ENCODE data around the gene ACKR4.

Gene ACKR4

DNA sequence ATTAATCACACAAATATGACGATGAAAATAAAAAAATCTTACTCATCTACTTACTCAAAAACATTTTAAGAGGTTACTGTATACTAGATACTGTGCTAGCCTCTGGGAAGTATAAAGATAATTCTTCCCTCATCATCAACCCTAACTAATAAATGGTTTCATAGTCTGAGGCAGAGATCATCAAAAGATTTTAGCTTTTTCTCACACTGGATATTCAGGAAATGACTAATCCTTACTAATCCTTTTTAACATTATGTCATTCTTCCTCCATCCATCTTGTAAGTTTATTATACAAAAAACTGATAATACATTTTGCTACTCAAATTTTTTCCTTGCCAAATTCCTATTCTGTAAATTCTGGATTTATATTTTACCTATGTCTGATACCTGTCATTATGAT, 32.9 kb downstream of the ACKR4 start:
- H2BK5ac ChIP-seq (ENCODE audit: low read depth, low read length, poor library complexity, severe bottlenecking) = no peak overlapping the region
- H2BK15ac ChIP-seq (ENCODE audit: low read depth, poor library complexity, severe bottlenecking) = no peak overlapping the region
- DNase-seq = peak; percentile 76
- H3K4me3 ChIP-seq (ENCODE audit: insufficient read depth in 1 of 2, low read depth in 1 of 2, low read length in 2 of 2) = no peak overlapping the region
- H3K14ac ChIP-seq (ENCODE audit: low read length in 2 of 2) = no peak overlapping the region
- no peaks in the 10 kb centered on the region for H3K79me1 ChIP-seq (replicated peaks; ENCODE audit: low read length, poor library complexity, severe bottlenecking)
- H3K9ac ChIP-seq (ENCODE audit: low read length) = peak overlapping the region; percentile 61
- H2BK120ac ChIP-seq (ENCODE audit: low read depth, low read length) = no peak overlapping the region
- H2AK5ac ChIP-seq (ENCODE audit: low read length, severe bottlenecking) = no peak overlapping the region
- H3K4me1 ChIP-seq (ENCODE audit: control insufficient read depth, insufficient read depth, low read depth, low read length) = no peaks in the 10 kb centered on the region
- H3K4me2 ChIP-seq (ENCODE audit: low read length, poor library complexity, severe bottlenecking) = no peak overlapping the region
- no CpG with 5 or more reads among the region's 1 CpG for WGBS
- no peak overlapping the region for H2BK12ac ChIP-seq (ENCODE audit: low read length in 2 of 2)
- H2AFZ ChIP-seq (ENCODE audit: low read depth, low read length) = no peak overlapping the region
- no peaks in the 10 kb centered on the region for H3K9me3 ChIP-seq (ENCODE audit: control insufficient read depth, low read length)
- no peak overlapping the region for H3K18ac ChIP-seq (ENCODE audit: low read depth in 1 of 2, low read length in 2 of 2)
- H4K8ac ChIP-seq (ENCODE audit: low read length) = no peak overlapping the region
- H3K23ac ChIP-seq (ENCODE audit: low read length in 2 of 2) = no peak overlapping the region
- no peak overlapping the region for H3K27ac ChIP-seq (ENCODE audit: low read length, poor library complexity, severe bottlenecking)
- no peaks in the 10 kb centered on the region for H3K27me3 ChIP-seq (ENCODE audit: control insufficient read depth in 1 of 2, insufficient read depth in 1 of 2, low read length in 2 of 2)
- no peak overlapping the region for H3K4ac ChIP-seq (ENCODE audit: low read depth in 1 of 2, low read length in 2 of 2)
- no peak overlapping the region for H4K91ac ChIP-seq (ENCODE audit: low read length)
- peaks cover 3 to 27% of the 10 kb centered on the region in 2 experiments for H3K36me3 ChIP-seq (ENCODE audit: control insufficient read depth in 1 of 2, insufficient read depth in 2 of 2, low read depth in 1 of 2, low read length in 2 of 2)

DNA sequence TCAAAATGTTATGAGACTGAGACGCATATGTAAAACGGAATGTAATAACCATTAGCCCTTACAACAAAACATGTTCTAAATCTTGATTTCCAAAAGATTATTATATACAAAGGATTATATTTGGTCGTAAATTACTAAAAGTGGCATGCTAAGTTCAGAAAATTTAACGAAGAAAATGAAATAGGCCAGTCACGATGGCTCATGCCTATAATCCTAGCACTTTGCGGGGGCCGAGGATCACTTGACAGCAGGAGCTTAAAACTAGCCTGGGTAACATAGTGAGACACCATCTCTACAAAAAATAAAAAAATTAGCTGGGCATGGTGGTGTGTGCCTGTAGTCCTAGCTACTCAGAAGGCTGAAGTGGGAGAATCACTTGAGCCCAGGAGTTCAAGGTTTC, 33.5 kb downstream of the ACKR4 start:
- H2BK5ac ChIP-seq (ENCODE audit: low read depth, low read length, poor library complexity, severe bottlenecking) = no peak overlapping the region
- H3K4me1 ChIP-seq (ENCODE audit: control insufficient read depth, insufficient read depth, low read depth, low read length) = no peaks in the 10 kb centered on the region
- no peaks in the 10 kb centered on the region for H3K9me3 ChIP-seq (ENCODE audit: control insufficient read depth, low read length)
- no peak overlapping the region for H3K23ac ChIP-seq (ENCODE audit: low read length in 2 of 2)
- H2AK5ac ChIP-seq (ENCODE audit: low read length, severe bottlenecking) = peak overlapping the region; percentile 31
- H2AFZ ChIP-seq (ENCODE audit: low read depth, low read length) = no peak overlapping the region
- no peak overlapping the region for H3K4me3 ChIP-seq (ENCODE audit: insufficient read depth in 1 of 2, low read depth in 1 of 2, low read length in 2 of 2)
- no peak overlapping the region for H2BK120ac ChIP-seq (ENCODE audit: low read depth, low read length)
- H2BK12ac ChIP-seq (ENCODE audit: low read length in 2 of 2) = no peak overlapping the region
- H4K8ac ChIP-seq (ENCODE audit: low read length) = no peak overlapping the region
- peaks cover 3 to 26% of the 10 kb centered on the region in 2 experiments for H3K36me3 ChIP-seq (ENCODE audit: control insufficient read depth in 1 of 2, insufficient read depth in 2 of 2, low read depth in 1 of 2, low read length in 2 of 2)
- H3K79me1 ChIP-seq (replicated peaks; ENCODE audit: low read length, poor library complexity, severe bottlenecking) = peaks cover 3% of the 10 kb centered on the region
- H2BK15ac ChIP-seq (ENCODE audit: low read depth, poor library complexity, severe bottlenecking) = no peak overlapping the region
- H4K91ac ChIP-seq (ENCODE audit: low read length) = no peak overlapping the region
- H3K9ac ChIP-seq (ENCODE audit: low read length) = no peak overlapping the region
- no peaks in the 10 kb centered on the region for H3K27me3 ChIP-seq (ENCODE audit: control insufficient read depth in 1 of 2, insufficient read depth in 1 of 2, low read length in 2 of 2)
- no peak overlapping the region for H3K4me2 ChIP-seq (ENCODE audit: low read length, poor library complexity, severe bottlenecking)
- no peak overlapping the region for H3K14ac ChIP-seq (ENCODE audit: low read length in 2 of 2)
- DNase-seq = no peak
- H3K18ac ChIP-seq (ENCODE audit: low read depth in 1 of 2, low read length in 2 of 2) = no peak overlapping the region
- WGBS = 88% methylated on average over 4 of the region's 7 CpGs
- no peak overlapping the region for H3K4ac ChIP-seq (ENCODE audit: low read depth in 1 of 2, low read length in 2 of 2)
- no peak overlapping the region for H3K27ac ChIP-seq (ENCODE audit: low read length, poor library complexity, severe bottlenecking)

DNA sequence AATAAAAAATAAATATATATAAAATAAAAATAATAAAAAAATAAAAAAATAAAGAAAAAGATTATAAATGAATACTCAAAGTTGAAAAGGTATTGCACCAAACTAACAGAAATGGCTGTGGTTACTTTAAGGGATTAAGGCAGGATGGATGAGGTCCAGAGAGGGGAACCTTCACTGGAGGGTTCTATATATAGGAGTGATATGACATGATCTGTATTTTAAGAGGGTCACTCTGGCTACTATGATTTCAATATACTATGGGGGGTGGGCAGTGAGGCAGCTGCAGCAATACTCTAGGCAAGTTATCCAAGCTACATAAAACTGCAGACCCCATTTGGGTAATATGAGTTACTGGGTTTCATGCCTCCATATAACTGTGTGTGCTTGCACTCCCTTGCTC, 38.0 kb downstream of the ACKR4 start:
- no peak overlapping the region for H4K8ac ChIP-seq (ENCODE audit: low read length)
- H3K9ac ChIP-seq (ENCODE audit: low read length) = no peak overlapping the region
- H2BK120ac ChIP-seq (ENCODE audit: low read depth, low read length) = no peak overlapping the region
- H3K27ac ChIP-seq (ENCODE audit: low read length, poor library complexity, severe bottlenecking) = no peak overlapping the region
- H3K4me3 ChIP-seq (ENCODE audit: insufficient read depth in 1 of 2, low read depth in 1 of 2, low read length in 2 of 2) = no peak overlapping the region
- no peak overlapping the region for H2AFZ ChIP-seq (ENCODE audit: low read depth, low read length)
- no peak overlapping the region for H2BK12ac ChIP-seq (ENCODE audit: low read length in 2 of 2)
- H3K14ac ChIP-seq (ENCODE audit: low read length in 2 of 2) = no peak overlapping the region
- no peaks in the 10 kb centered on the region for H3K27me3 ChIP-seq (ENCODE audit: control insufficient read depth in 1 of 2, insufficient read depth in 1 of 2, low read length in 2 of 2)
- H4K91ac ChIP-seq (ENCODE audit: low read length) = no peak overlapping the region
- H3K4me2 ChIP-seq (ENCODE audit: low read length, poor library complexity, severe bottlenecking) = no peak overlapping the region
- H2BK5ac ChIP-seq (ENCODE audit: low read depth, low read length, poor library complexity, severe bottlenecking) = no peak overlapping the region
- DNase-seq = no peak
- H3K36me3 ChIP-seq (ENCODE audit: control insufficient read depth in 1 of 2, insufficient read depth in 2 of 2, low read depth in 1 of 2, low read length in 2 of 2) = peaks cover 0 to 19% of the 10 kb centered on the region in 2 experiments
- H3K79me1 ChIP-seq (replicated peaks; ENCODE audit: low read length, poor library complexity, severe bottlenecking) = peaks cover 5% of the 10 kb centered on the region
- no peak overlapping the region for H3K4ac ChIP-seq (ENCODE audit: low read depth in 1 of 2, low read length in 2 of 2)
- no peak overlapping the region for H2BK15ac ChIP-seq (ENCODE audit: low read depth, poor library complexity, severe bottlenecking)
- no peaks in the 10 kb centered on the region for H3K9me3 ChIP-seq (ENCODE audit: control insufficient read depth, low read length)
- peak overlapping the region; percentile 68 for H2AK5ac ChIP-seq (ENCODE audit: low read length, severe bottlenecking)
- no peak overlapping the region for H3K23ac ChIP-seq (ENCODE audit: low read length in 2 of 2)
- H3K4me1 ChIP-seq (ENCODE audit: control insufficient read depth, insufficient read depth, low read depth, low read length) = peaks cover 1% of the 10 kb centered on the region
- H3K18ac ChIP-seq (ENCODE audit: low read depth in 1 of 2, low read length in 2 of 2) = no peak overlapping the region

DNA sequence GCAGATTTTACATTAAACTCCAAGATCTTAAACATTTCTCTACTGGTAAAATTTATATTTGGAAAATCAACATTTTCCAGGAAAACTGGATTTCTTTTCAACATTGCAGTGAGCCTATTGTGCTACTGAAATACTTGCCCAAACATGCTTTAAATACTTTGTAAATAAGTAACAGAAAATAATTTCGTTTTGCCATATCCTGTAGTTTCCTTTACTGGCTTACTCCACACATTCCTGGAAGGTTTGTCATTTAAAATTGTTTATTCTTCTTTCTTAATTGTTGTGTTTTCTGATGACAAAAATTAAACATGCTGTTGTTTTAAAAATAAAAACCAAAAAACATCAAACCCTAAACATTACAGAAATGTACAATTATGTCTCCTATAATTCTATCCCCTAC, 40.5 kb downstream of the ACKR4 start:
- H2BK12ac ChIP-seq (ENCODE audit: low read length in 2 of 2) = no peak overlapping the region
- H3K23ac ChIP-seq (ENCODE audit: low read length in 2 of 2) = no peak overlapping the region
- no peak overlapping the region for H2AFZ ChIP-seq (ENCODE audit: low read depth, low read length)
- H3K14ac ChIP-seq (ENCODE audit: low read length in 2 of 2) = no peak overlapping the region
- peak overlapping the region; percentile 73 for H3K9ac ChIP-seq (ENCODE audit: low read length)
- peaks cover 1% of the 10 kb centered on the region for H3K4me1 ChIP-seq (ENCODE audit: control insufficient read depth, insufficient read depth, low read depth, low read length)
- peaks cover 0 to 23% of the 10 kb centered on the region in 2 experiments for H3K36me3 ChIP-seq (ENCODE audit: control insufficient read depth in 1 of 2, insufficient read depth in 2 of 2, low read depth in 1 of 2, low read length in 2 of 2)
- H3K4me3 ChIP-seq (ENCODE audit: insufficient read depth in 1 of 2, low read depth in 1 of 2, low read length in 2 of 2) = no peak overlapping the region
- no peak overlapping the region for H4K8ac ChIP-seq (ENCODE audit: low read length)
- H2AK5ac ChIP-seq (ENCODE audit: low read length, severe bottlenecking) = no peak overlapping the region
- WGBS = no CpG with 5 or more reads among the region's 1 CpG
- H3K4me2 ChIP-seq (ENCODE audit: low read length, poor library complexity, severe bottlenecking) = no peak overlapping the region
- H3K27me3 ChIP-seq (ENCODE audit: control insufficient read depth in 1 of 2, insufficient read depth in 1 of 2, low read length in 2 of 2) = no peaks in the 10 kb centered on the region
- H3K4ac ChIP-seq (ENCODE audit: low read depth in 1 of 2, low read length in 2 of 2) = no peak overlapping the region
- no peak overlapping the region for H2BK120ac ChIP-seq (ENCODE audit: low read depth, low read length)
- no peak overlapping the region for H3K18ac ChIP-seq (ENCODE audit: low read depth in 1 of 2, low read length in 2 of 2)
- peaks cover 5% of the 10 kb centered on the region for H3K79me1 ChIP-seq (replicated peaks; ENCODE audit: low read length, poor library complexity, severe bottlenecking)
- no peak overlapping the region for H3K27ac ChIP-seq (ENCODE audit: low read length, poor library complexity, severe bottlenecking)
- no peak overlapping the region for H2BK5ac ChIP-seq (ENCODE audit: low read depth, low read length, poor library complexity, severe bottlenecking)
- no peak overlapping the region for H2BK15ac ChIP-seq (ENCODE audit: low read depth, poor library complexity, severe bottlenecking)
- peak; percentile 49 for DNase-seq
- H3K9me3 ChIP-seq (ENCODE audit: control insufficient read depth, low read length) = no peaks in the 10 kb centered on the region
- H4K91ac ChIP-seq (ENCODE audit: low read length) = no peak overlapping the region

Measured in mesenchymal stem cell (in vitro differentiated cells and primary cell).